Measurements from ENCODE around the gene LMO1. TPM values are rescaled to one million over a fixed set of nuclear protein-coding genes. Genes with fewer than 3 reads are reported as not detected.

LMO1 gene
- total RNA-seq (not detected), polyA plus RNA-seq (0.46 TPM)

DNA sequence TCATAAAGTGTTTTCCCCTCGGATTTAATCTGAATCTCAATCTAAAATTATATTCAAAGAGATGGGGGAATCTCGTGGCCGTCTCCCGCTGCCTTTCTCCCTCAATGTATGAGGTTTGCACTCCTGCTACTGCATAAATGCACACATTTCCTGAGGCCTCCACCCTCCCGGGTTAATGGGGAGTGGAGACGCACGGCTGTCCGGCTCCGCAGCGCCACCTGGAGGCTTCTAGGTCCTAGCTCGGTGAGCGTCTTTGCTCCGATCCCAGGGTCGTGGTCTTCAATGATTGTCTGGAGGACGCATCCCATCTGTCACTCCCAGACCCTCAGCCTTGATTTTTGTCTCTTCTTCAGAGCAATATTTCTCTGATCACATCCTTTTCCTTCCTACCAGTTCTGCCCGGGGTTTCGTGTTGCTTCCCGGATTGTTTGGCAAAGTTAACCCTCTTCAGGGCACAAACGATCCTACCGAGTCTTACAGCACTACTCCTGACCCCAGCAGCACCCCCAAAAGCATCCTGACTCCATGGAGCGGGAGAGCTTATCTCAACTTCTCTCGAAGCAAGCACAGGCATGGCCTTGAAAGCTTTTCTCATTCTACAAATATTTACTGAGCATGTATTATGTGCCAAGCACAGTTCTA lies at the start of gene LMO1:
Gene LMO1, minus strand, starts transcription at position 110 of the 642 bp plus-strand sequence. CDS start 516 bp downstream, outside the sequence.
- peak; percentile 56 for DNase-seq (ENCODE audit: extremely low spot score)
- no peaks in the 10 kb centered on the region for H3K36me3 ChIP-seq (ENCODE audit: insufficient read depth)
- no peaks in the 10 kb centered on the region for H3K4me1 ChIP-seq (ENCODE audit: insufficient read depth)
- H3K4me3 ChIP-seq (ENCODE audit: low read depth, low read length), result peak within 1 kb of the TSS; percentile 45
- no peak within 1 kb of the TSS for H3K27ac ChIP-seq (ENCODE audit: low read depth)
- WGBS, result 3% methylated on average over 22 of the region's 22 CpGs

- Histone ChIP-seq H3K36me3 (ENCODE audit: insufficient read depth) (no peaks in the 10 kb centered on the region), H3K4me1 (ENCODE audit: insufficient read depth) (no peaks in the 10 kb centered on the region), H3K4me3 (ENCODE audit: low read depth, low read length) (no peak overlapping the region), H3K27ac (ENCODE audit: low read depth) (no peak overlapping the region)
- no peak for DNase-seq (ENCODE audit: extremely low spot score)
- 80% methylated on average over 10 of the region's 10 CpGs for WGBS
Measured at GRCh38 chr11:8312986-8313385, 49.3 kb upstream of the LMO1 start.

DNA sequence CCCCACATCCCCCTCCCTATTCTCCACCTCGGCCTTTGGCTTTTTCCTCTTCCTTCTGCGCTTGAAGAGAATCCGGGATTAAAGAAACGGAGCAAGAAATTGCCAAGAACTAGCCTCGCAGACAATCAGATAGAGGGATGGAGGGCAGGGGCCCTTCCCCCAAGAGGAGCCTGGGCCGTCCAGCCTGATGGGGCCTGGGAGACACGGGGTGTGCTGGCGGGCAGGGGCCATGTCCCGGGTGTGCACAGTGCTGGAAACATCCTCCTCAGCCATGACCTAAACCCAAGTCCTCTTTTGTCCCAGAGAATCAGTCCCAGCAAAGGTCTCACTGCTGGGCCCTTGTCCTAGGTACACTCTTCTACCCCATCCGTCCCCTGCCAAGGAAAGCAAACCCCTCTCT lies 47.7 kb upstream of the LMO1 start:
- no peak overlapping the region for H3K27ac ChIP-seq (ENCODE audit: low read depth)
- no peak for DNase-seq (ENCODE audit: extremely low spot score)

DNA sequence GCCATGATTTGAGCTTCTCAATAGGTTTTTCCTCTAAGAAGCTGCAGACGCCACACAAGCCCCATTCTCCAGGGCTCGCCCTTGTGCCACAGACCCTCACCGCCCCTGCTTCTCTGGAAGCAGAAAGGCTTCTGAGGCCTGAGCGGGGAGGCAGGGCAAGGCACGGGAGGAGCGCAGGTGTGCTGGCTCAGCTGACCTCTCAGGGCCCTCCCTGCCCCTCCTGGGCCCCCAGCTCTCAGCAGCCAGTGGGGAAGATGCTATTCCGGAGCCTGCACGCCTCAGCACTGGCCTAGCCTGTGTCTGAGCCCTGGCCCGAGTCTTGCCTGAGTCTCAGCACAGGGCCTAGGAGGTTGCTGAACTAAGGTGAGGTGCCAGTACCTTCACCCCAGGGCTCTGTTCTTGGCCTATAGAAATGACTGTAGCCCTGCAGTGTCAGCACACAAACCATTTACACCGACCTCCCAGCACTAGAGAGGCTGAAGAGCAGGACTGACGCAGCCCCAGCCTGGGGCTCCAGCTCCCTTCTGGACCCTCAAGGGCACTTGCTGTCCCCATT lies 47.1 kb upstream of the LMO1 start:
- no peak for DNase-seq (ENCODE audit: extremely low spot score)
- Histone ChIP-seq H3K27ac (ENCODE audit: low read depth) (no peak overlapping the region), H3K36me3 (ENCODE audit: insufficient read depth) (no peaks in the 10 kb centered on the region), H3K4me1 (ENCODE audit: insufficient read depth) (no peaks in the 10 kb centered on the region), H3K4me3 (ENCODE audit: low read depth, low read length) (no peak overlapping the region)
- 89% methylated on average over 11 of the region's 11 CpGs for whole genome bisulfite sequencing

More for the DNA sequence above, 47.7 kb upstream of the LMO1 start:
- Histone ChIP-seq H3K4me3 (ENCODE audit: low read depth, low read length) (no peak overlapping the region), H3K36me3 (ENCODE audit: insufficient read depth) (no peaks in the 10 kb centered on the region), H3K4me1 (ENCODE audit: insufficient read depth) (no peaks in the 10 kb centered on the region)
- WGBS, result 72% methylated on average over 10 of the region's 10 CpGs

DNA sequence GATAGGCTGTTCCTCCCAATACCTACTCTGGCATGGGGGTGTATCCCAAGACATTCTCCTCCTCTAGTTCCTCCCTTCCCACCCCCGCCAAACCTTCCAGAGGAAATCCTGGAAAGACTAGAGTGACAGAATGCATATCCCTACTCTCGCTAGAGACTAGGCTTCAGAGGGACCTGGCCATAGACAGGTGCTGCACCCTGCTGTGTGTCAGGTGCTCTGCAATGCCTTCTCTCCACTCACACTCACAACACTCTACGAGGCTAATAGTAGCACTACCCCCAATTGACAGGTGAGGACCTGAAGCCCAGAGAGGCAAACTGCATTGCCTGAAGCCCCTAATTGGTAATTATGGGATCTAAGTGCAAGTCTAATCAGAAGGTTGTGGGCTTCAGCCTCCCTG lies 46.2 kb upstream of the LMO1 start:
- no peak for DNase-seq (ENCODE audit: extremely low spot score)
- Histone ChIP-seq H3K27ac (ENCODE audit: low read depth) (no peak overlapping the region), H3K4me1 (ENCODE audit: insufficient read depth) (no peaks in the 10 kb centered on the region), H3K36me3 (ENCODE audit: insufficient read depth) (no peaks in the 10 kb centered on the region), H3K4me3 (ENCODE audit: low read depth, low read length) (no peak overlapping the region)
- WGBS, result 47% methylated on average over 3 of the region's 3 CpGs

DNA sequence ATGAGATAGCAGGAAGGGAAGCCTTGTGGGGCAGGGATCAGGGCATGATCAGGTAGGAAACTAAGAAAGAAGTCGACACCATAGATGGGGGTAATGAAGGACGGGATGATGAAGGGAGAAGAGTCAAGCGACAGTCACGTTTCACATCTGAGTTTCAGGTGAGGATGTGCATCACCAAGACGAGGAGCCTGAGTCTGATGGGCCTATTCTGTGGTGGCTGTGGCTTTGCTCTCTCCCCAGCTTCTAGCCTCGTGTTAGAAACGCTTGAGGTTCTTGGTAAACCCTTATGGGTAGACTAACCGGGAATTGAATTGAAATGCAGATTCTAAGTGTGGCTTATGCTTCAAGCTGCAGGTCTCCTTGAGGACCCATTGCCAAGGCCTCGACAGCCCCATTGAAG lies 45.6 kb upstream of the LMO1 start:
- no peak for DNase-seq (ENCODE audit: extremely low spot score)
- 90% methylated on average over 9 of the region's 9 CpGs for whole genome bisulfite sequencing
- Histone ChIP-seq H3K4me3 (ENCODE audit: low read depth, low read length) (no peak overlapping the region), H3K36me3 (ENCODE audit: insufficient read depth) (no peaks in the 10 kb centered on the region), H3K27ac (ENCODE audit: low read depth) (no peak overlapping the region), H3K4me1 (ENCODE audit: insufficient read depth) (no peaks in the 10 kb centered on the region)

- WGBS, result 95% methylated on average over 8 of the region's 8 CpGs
- Histone ChIP-seq H3K27ac (ENCODE audit: low read depth) (no peak overlapping the region), H3K4me3 (ENCODE audit: low read depth, low read length) (no peak overlapping the region), H3K4me1 (ENCODE audit: insufficient read depth) (no peaks in the 10 kb centered on the region), H3K36me3 (ENCODE audit: insufficient read depth) (no peaks in the 10 kb centered on the region)
- no peak for DNase-seq (ENCODE audit: extremely low spot score)
Measured at GRCh38 chr11:8307601-8308000, 43.9 kb upstream of the LMO1 start.

DNA sequence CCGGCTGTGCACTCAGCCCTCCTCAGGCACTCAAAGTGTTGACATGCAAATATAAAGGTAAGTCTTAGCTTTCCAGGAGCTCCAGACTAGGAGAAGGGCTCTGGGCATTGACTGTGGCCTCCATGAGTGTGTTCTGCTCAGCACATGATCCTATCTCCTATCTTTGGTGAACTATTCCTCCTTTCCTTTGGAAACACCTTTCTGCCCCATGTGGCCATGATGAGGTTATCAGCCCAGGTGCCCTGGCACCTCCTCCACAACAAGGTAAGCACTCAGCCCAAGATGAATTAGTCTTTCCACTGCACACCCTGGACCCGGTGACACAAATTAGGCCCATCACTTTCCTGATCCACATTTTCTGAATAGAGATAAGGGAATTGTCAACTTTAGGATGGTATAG lies 37.9 kb upstream of the LMO1 start:
- Histone ChIP-seq H3K27ac (ENCODE audit: low read depth) (no peak overlapping the region), H3K36me3 (ENCODE audit: insufficient read depth) (no peaks in the 10 kb centered on the region), H3K4me3 (ENCODE audit: low read depth, low read length) (no peak overlapping the region), H3K4me1 (ENCODE audit: insufficient read depth) (no peaks in the 10 kb centered on the region)
- DNase-seq (ENCODE audit: extremely low spot score), result no peak
- WGBS, result 94% methylated on average over 2 of the region's 2 CpGs

DNA sequence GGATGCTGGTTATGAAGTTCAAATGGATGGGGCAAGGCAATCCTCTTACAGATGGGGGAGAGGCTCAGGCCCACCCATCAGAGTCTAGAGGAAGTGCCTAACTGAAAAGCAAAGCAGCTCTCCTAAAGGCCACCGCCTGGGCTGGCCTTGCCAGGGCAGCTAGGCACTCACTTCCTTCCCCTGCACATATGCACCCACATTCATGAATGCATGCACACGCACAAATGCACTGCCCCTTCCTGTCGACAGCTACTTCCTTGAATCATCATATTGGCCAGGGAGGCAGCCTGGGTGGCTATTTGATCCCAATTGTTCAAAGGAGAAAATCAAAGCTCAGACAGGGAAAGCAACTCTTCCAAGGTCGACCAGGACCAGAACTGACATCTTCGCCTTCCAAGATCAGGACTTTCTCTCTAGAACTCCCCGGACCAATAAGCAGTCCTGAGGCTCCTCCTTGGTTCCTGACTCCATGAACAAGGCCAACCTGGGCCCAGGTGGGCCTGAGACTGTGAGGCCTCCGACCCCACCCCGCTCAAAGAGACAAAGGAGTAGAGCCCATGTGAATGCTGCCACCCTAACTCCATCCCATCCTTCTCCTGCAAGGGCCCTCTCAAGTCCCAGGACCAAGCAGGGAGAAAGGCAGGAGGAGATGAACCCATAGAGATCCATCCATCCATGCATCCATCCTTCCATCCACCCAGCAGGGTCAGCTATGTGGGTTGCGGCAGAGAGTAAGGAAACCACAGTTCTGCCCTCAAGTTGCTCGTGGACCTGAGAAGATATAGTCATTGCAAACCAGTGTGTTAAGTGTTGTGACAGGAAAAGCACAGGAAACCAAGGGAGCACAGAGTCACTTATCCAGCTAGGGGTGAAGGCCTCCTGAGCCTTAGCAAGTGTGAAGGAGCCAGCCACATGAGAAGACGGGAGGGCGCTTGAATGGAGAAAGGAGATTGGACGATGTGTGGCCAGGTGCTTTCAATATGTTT lies 35.4 kb upstream of the LMO1 start:
- Histone ChIP-seq H3K4me3 (ENCODE audit: low read depth, low read length) (no peak overlapping the region), H3K4me1 (ENCODE audit: insufficient read depth) (no peaks in the 10 kb centered on the region), H3K36me3 (ENCODE audit: insufficient read depth) (no peaks in the 10 kb centered on the region), H3K27ac (ENCODE audit: low read depth) (no peak overlapping the region)
- no peak for DNase-seq (ENCODE audit: extremely low spot score)
- WGBS, result 91% methylated on average over 13 of the region's 13 CpGs

- no peaks in the 10 kb centered on the region for H3K4me1 ChIP-seq (ENCODE audit: insufficient read depth)
- H3K36me3 ChIP-seq (ENCODE audit: insufficient read depth), result no peaks in the 10 kb centered on the region
- 96% methylated on average over 5 of the region's 5 CpGs for WGBS
- no peak overlapping the region for H3K27ac ChIP-seq (ENCODE audit: low read depth)
- DNase-seq (ENCODE audit: extremely low spot score), result no peak
- no peak overlapping the region for H3K4me3 ChIP-seq (ENCODE audit: low read depth, low read length)
Measured at GRCh38 chr11:8297781-8298440, 34.2 kb upstream of the LMO1 start.

- no peaks in the 10 kb centered on the region for H3K4me1 ChIP-seq (ENCODE audit: insufficient read depth)
- H3K27ac ChIP-seq (ENCODE audit: low read depth), result no peak overlapping the region
- H3K4me3 ChIP-seq (ENCODE audit: low read depth, low read length), result no peak overlapping the region
- 77% methylated on average over 5 of the region's 5 CpGs for WGBS
- no peak for DNase-seq (ENCODE audit: extremely low spot score)
- no peaks in the 10 kb centered on the region for H3K36me3 ChIP-seq (ENCODE audit: insufficient read depth)
Measured at GRCh38 chr11:8296872-8297271, 33.2 kb upstream of the LMO1 start.

DNA sequence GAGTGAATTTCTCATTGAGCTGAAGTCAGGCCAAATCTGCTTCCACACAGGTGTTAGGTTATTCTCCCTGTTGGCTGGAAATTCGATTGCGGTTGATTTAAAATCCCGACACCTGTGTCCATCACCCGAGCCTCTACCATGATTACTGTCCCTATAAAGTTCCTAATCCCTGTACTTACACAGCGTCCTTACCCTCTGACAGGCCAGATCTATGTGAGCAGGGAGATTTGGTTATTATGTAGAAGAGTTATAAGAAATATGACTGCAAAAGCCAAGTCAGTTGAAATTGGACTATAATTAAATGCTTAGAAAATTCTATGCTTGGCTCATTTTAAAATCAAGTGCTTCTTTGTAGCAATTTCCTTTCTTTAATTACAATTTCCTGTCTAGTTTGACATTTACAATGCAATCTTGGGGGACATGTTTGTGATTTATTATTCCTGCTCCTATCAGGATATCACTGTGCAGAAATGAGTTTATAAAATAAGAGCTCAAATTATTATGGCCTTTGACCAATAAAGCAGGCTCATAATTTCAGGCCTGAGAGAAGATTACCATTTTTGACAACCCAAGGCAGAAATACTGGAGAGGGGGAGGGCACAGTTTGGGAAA lies 32.5 kb upstream of the LMO1 start:
- 29% methylated on average over 5 of the region's 5 CpGs for WGBS
- H3K4me1 ChIP-seq (ENCODE audit: insufficient read depth), result no peaks in the 10 kb centered on the region
- H3K36me3 ChIP-seq (ENCODE audit: insufficient read depth), result no peaks in the 10 kb centered on the region

DNA sequence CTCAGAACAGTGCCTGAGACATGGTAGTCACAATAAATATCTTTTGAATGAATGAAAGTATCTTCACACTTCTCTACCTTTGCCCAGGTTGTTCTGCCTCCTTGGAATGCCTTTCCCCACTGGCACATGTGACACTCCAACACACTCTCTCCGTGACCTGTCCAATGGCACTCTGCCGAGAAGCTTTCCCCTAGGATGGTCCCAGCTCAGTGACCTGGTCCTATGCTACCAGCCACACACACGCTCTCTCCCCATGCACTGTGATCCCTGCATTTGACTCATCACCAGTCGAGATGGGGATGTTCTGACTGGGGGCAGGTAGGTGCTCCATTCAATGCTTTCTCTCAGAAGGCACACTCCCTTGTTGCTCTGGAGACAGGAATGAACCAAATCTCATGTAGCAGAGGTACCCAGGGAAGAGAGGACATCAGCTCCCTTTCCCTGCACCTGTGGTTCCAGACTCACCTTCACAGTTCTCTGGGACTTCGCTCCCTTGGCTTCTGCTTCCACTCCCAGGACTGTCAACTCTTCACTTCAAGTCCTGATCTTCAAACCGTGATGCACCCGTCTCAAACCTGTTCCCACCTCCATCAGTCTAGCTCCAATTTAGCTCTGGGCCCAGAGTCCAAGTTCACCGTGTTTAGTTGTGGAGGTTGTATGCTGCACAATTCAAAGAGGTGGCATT lies 30.7 kb upstream of the LMO1 start:
- WGBS, result 88% methylated on average over 8 of the region's 8 CpGs
- DNase-seq (ENCODE audit: extremely low spot score), result no peak
- no peaks in the 10 kb centered on the region for H3K4me1 ChIP-seq (ENCODE audit: insufficient read depth)
- H3K4me3 ChIP-seq (ENCODE audit: low read depth, low read length), result no peak overlapping the region
- H3K27ac ChIP-seq (ENCODE audit: low read depth), result no peak overlapping the region
- no peaks in the 10 kb centered on the region for H3K36me3 ChIP-seq (ENCODE audit: insufficient read depth)

More for the DNA sequence above, 32.5 kb upstream of the LMO1 start:
- Histone ChIP-seq H3K4me3 (ENCODE audit: low read depth, low read length) (no peak overlapping the region), H3K27ac (ENCODE audit: low read depth) (no peak overlapping the region)
- DNase-seq (ENCODE audit: extremely low spot score), result peak; percentile 8

All from urinary bladder (tissue), 4 donors.